NCI-H1930 (cell line): Measurements from ENCODE around the gene FXYD6.

Experiments used
- DNase-seq, 2 experiments: peaks; one replicate each; lab custom pipeline; 2025; lab: John Stamatoyannopoulos, UW

Gene FXYD6

GRCh38 chr11:117792992-117793391 is 83.5 kb downstream of the FXYD6 start:
- DNase-seq = no peak

- no peak for DNase-seq
Observed at GRCh38 chr11:117792241-117792640, 84.2 kb downstream of the FXYD6 start.

- DNase-seq = no peak
Observed at GRCh38 chr11:117790279-117790678, 86.2 kb downstream of the FXYD6 start.

GRCh38 chr11:117789241-117789640 is 87.2 kb downstream of the FXYD6 start:
- no peak for DNase-seq
